Tibial artery (tissue), 4 donors: ENCODE data around the gene GLP2R.

Experiments
- DNase-seq, 2 donors: peaks; one replicate each; pipeline ENCODE4 v3.0.0-alpha.2; 2019
- H3K27ac ChIP-seq, 2 donors: fragments of 200-600 bp; sonication (generic) in 1 of 2; 1 replicate in 1 of 2; 2 replicates in 1 of 2; pipeline ENCODE4 v1.5.1; 2018 to 2019; ENCODE audit warnings: mild to moderate bottlenecking in 1 of 2
- H3K27me3 ChIP-seq, 2 donors: fragments of 200-600 bp; sonication (generic) in 1 of 2; one replicate each; pipeline versions ENCODE4 v1.5.1 to v1.6.0; 2016 to 2019
- H3K36me3 ChIP-seq, 3 donors: fragments of 200-600 bp; sonication (generic) in 2 of 3; one replicate each; pipeline ENCODE4 v1.5.1; 2016 to 2019; ENCODE audit warnings: mild to moderate bottlenecking in 2 of 3
- H3K4me1 ChIP-seq, 4 donors: fragments of 200-600 bp; sonication (generic) in 2 of 4; 1 replicate in 3 of 4; 2 replicates in 1 of 4; pipeline ENCODE4 v1.5.1; 2016 to 2019
- H3K4me3 ChIP-seq, 2 donors: fragments of 200-600 bp; sonication (generic) in 1 of 2; 1 replicate in 1 of 2; 2 replicates in 1 of 2; pipeline ENCODE4 v1.5.1; 2018 to 2019; ENCODE audit warnings: mild to moderate bottlenecking in 2 of 2
- H3K9me3 ChIP-seq, 3 donors: fragments of 200-600 bp; sonication (generic) in 1 of 3; one replicate each; pipeline ENCODE4 v1.5.1; 2016 to 2019
- intact Hi-C: fragments of 100-400 bp; cut with DNase I; formaldehyde crosslinking; loops from one replicate; pipeline ENCODE4 v1.15.0; 2023; ENCODE audit warnings: low total_unique reads
- TF ChIP-seq, protein P1 (sequence below), 2 experiments: fragments of 200-600 bp in 1 of 2; fragments of 450-650 bp in 1 of 2; IDR thresholded peaks; one replicate each; pipeline ENCODE4 v1.5.1; 2017 to 2019; ENCODE audit warnings: antibody characterized with exemption in 2 of 2, mild to moderate bottlenecking in 1 of 2, moderate library complexity in 1 of 2

GLP2R gene

DNA sequence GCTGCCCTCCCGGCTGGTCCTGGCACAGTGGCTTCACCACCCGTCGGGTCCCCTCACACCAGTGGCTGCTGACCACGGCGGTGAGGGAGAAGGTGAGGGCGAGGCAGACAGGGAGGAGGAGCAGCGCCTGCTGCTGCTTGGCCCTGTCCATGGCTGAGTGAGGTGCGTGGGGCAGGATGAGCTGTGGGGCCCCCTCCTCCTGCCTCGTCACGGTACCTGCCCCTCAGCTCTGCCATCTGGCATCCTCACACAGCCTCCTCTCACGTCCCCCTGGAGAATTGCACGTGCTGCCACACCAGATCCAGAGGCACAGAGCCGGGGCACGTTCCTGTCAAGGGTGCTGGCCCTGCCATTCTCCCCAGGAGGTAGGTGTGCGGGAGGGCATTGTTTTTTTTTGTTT, 3.8 kb upstream of the GLP2R start, which contains the start of gene GSG1L2:
Gene GSG1L2 (minus strand): TSS at position 159 of the 400 bp plus-strand sequence. CDS start 8 bp downstream, at position 151.
- Histone ChIP-seq H3K4me1 (no peaks in the 10 kb centered on the region), H3K27me3 (peaks cover 0 to 10% of the 10 kb centered on the region in 2 donors), H3K36me3 (no peaks in the 10 kb centered on the region), H3K4me3 (no peak within 1 kb of the TSS), H3K9me3 (no peaks in the 10 kb centered on the region), H3K27ac (no peak within 1 kb of the TSS)
- intact Hi-C loops, result no loop called here
- no peak for DNase-seq
- TF ChIP-seq, protein P1, sequence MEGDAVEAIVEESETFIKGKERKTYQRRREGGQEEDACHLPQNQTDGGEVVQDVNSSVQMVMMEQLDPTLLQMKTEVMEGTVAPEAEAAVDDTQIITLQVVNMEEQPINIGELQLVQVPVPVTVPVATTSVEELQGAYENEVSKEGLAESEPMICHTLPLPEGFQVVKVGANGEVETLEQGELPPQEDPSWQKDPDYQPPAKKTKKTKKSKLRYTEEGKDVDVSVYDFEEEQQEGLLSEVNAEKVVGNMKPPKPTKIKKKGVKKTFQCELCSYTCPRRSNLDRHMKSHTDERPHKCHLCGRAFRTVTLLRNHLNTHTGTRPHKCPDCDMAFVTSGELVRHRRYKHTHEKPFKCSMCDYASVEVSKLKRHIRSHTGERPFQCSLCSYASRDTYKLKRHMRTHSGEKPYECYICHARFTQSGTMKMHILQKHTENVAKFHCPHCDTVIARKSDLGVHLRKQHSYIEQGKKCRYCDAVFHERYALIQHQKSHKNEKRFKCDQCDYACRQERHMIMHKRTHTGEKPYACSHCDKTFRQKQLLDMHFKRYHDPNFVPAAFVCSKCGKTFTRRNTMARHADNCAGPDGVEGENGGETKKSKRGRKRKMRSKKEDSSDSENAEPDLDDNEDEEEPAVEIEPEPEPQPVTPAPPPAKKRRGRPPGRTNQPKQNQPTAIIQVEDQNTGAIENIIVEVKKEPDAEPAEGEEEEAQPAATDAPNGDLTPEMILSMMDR (IDR thresholded peaks at IDR 0.05), result no peak

DNA sequence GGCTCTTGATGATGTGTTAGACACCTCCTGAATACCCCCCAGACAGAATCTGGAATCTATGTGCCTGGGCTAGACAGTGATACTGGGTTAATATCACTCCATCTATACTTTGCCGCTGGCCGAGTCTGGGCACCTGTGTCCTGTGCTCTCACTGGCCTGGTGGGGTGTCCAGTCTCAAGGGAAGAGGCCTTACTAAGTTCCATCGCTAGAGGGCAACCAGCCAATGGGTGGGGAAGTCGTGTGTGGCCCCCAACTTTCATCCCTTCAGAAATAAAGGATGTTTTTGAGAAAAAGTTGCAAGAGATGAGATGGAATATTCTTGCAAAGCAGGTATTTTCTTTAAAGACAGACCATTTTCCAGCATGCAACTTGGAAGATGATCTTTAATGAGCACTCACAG, 1.6 kb upstream of the GLP2R start:
- no peaks in the 10 kb centered on the region for H3K36me3 ChIP-seq
- intact Hi-C loops, result no loop called here
- H3K27me3 ChIP-seq, result peaks cover 0 to 13% of the 10 kb centered on the region in 2 donors
- H3K4me1 ChIP-seq, result no peaks in the 10 kb centered on the region
- no peak overlapping the region for H3K4me3 ChIP-seq
- no peak for DNase-seq
- H3K27ac ChIP-seq, result no peak overlapping the region
- no peaks in the 10 kb centered on the region for H3K9me3 ChIP-seq
- TF ChIP-seq, protein P1 (IDR thresholded peaks at IDR 0.05), result no peak

DNA sequence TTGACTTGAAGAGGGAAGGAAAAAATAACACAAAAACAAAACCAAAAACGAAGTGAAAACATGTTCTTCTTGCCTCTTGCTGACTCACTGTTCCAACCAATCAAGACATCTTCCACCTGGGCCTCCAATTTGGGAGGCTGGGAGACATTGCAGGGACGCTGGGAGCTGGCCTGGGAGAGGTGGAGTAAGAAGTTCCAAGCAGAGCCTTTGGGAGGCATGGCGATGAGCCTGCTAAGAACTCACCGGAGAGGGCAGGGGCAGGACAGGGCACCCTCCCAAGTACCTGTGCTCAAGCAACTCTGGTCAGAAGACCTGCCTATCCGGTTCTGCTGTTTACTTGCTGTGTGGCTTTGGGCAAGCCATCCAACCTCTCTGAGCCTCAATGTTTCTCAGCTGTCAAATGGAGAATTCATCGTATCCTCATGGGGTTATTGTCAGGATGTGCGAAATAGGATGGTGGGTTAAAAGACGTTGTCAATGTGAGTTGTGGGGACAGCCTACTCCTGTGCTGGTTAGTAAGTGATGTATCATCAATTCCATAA, 856 bp upstream of the GLP2R start:
- Histone ChIP-seq H3K4me3 (no peak overlapping the region), H3K27ac (no peak overlapping the region), H3K36me3 (no peaks in the 10 kb centered on the region), H3K4me1 (no peaks in the 10 kb centered on the region), H3K27me3 (peaks cover 0 to 13% of the 10 kb centered on the region in 2 donors), H3K9me3 (no peaks in the 10 kb centered on the region)
- intact Hi-C loops, result no loop called here
- TF ChIP-seq, protein P1 (IDR thresholded peaks at IDR 0.05), result no peak
- DNase-seq, result no peak

DNA sequence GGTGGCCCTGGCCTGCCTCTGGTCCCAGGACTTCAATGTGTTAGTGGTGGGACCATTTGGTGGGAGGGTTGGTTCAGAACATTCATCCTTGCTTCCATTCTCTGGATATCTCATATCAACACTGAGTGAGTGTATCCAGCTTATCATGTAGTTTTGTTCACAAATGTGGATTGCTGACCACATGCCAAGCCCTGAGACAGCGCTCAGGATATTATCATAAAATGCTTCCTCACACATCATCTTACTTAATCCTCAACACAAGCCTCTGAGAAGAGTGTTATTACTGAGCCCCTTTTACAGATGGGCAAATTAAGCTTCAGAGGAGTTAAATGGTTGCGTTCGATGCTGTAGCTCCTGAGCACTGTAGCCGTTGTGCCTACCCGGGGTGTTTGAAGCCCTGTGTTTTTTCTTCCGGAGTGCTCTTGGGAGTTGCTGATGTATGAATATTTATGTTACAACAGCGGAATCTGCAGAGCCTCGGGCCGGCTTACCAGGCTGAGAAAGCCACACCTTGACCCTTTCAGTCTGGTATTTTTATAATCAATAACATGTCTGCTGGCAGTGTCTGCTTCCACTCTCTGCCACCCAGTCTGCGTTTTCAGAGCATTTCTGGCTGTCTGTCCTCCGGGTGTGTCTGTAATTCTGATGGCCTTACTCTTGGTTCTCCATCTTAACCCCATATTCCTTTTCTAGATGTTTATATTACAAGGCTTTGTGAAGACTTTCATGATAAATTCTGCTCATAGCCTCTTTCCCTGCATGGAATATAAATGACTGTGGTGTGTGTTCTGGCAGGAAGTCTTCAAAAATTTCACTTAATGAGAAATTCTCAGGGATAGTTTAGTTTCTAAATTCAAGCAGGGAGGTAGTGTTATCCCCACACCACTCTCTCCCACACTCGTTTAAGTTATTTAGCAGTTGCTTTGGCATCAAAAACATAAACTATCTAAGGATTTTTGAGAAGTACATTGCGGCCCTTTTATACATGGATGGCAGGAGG, 2.9 kb downstream of the GLP2R start:
- Histone ChIP-seq H3K9me3 (no peaks in the 10 kb centered on the region), H3K27me3 (peaks cover 0 to 11% of the 10 kb centered on the region in 2 donors), H3K27ac (no peak overlapping the region), H3K4me1 (no peaks in the 10 kb centered on the region), H3K4me3 (no peak overlapping the region), H3K36me3 (no peaks in the 10 kb centered on the region)
- intact Hi-C loops, result no loop called here
- DNase-seq, result no peak
- TF ChIP-seq, protein P1 (IDR thresholded peaks at IDR 0.05), result no peak

DNA sequence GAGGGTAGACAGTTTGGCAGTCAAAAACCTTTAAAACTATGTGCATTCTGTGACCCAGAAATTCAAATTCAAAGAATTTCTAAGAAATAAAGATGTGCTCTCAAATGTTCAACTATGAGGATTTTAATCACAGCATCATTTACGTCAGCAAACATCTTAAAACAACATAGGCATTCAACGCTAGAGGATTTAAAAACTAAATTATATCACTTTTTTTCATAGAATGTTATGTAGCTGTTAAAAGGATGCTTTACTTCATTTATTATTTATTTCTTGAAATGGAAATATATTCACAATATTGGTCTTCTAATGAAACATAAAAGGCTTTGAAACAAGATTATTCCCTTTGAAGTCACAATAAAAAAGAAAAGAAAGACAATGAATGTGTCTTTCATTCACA, 3.6 kb downstream of the GLP2R start:
- no peak for DNase-seq
- Histone ChIP-seq H3K36me3 (no peaks in the 10 kb centered on the region), H3K4me3 (no peak overlapping the region), H3K27ac (no peak overlapping the region), H3K9me3 (no peaks in the 10 kb centered on the region), H3K4me1 (no peaks in the 10 kb centered on the region), H3K27me3 (peaks cover 0 to 11% of the 10 kb centered on the region in 2 donors)
- TF ChIP-seq, protein P1 (IDR thresholded peaks at IDR 0.05), result no peak
- intact Hi-C loops, result no loop called here
